NCI-H128 (cell line): ENCODE measurements around the gene ABAT.
"Not testable (repeated sequence)": the region's sequence is repeated elsewhere in the genome, so short reads cannot be mapped to it uniquely, and the experiment has no call there.

Source experiments
- DNase-seq: peaks from one replicate; lab custom pipeline; 2025; ENCODE audit not compliant: unreplicated experiment; lab: John Stamatoyannopoulos, UW

Gene ABAT

GRCh38 chr16:8678068-8678927 lies 3.9 kb downstream of the ABAT start:
- DNase-seq: no peak

- no peak for DNase-seq
Observed at GRCh38 chr16:8679151-8679550, 4.7 kb downstream of the ABAT start.

GRCh38 chr16:8682551-8683259 lies 8.3 kb downstream of the ABAT start:
- DNase-seq: no peak

- DNase-seq: no peak
Observed at GRCh38 chr16:8683640-8684039, 9.2 kb downstream of the ABAT start.

- no peak for DNase-seq
Observed at GRCh38 chr16:8685617-8686016, 11.2 kb downstream of the ABAT start.

- DNase-seq: no peak
Observed at GRCh38 chr16:8686031-8686621, 11.7 kb downstream of the ABAT start.

GRCh38 chr16:8686879-8687278 lies 12.5 kb downstream of the ABAT start:
- DNase-seq: no peak

GRCh38 chr16:8689686-8690085 lies 15.3 kb downstream of the ABAT start:
- DNase-seq: no peak

- no peak for DNase-seq
Observed at GRCh38 chr16:8691728-8692127, 17.3 kb downstream of the ABAT start.

- DNase-seq: no peak
Observed at GRCh38 chr16:8694795-8695728, 20.6 kb downstream of the ABAT start.

- no peak for DNase-seq
Observed at GRCh38 chr16:8696880-8697279, 22.5 kb downstream of the ABAT start.

- DNase-seq: no peak
Observed at GRCh38 chr16:8697965-8698364, 23.5 kb downstream of the ABAT start.

- no peak for DNase-seq
Observed at GRCh38 chr16:8703693-8704092, 29.3 kb downstream of the ABAT start.

- DNase-seq: no peak
Observed at GRCh38 chr16:8704098-8704497, 29.7 kb downstream of the ABAT start.

- not testable (repeated sequence) for DNase-seq
Observed at GRCh38 chr16:8705100-8705822, 30.8 kb downstream of the ABAT start.

- no peak for DNase-seq
Observed at GRCh38 chr16:8708536-8708935, 34.1 kb downstream of the ABAT start.

- DNase-seq: no peak
Observed at GRCh38 chr16:8712589-8713361, 38.4 kb downstream of the ABAT start.

- no peak for DNase-seq
Observed at GRCh38 chr16:8713635-8714172, 39.3 kb downstream of the ABAT start.

- no peak for DNase-seq
Observed at GRCh38 chr16:8714174-8714573, 39.8 kb downstream of the ABAT start.
